Body of pancreas (tissue), 4 donors: ENCODE data around the gene PFN3.

Source experiments
- POLR2A ChIP-seq, 3 donors: fragments of 450-650 bp; IDR thresholded peaks; one replicate each; pipeline ENCODE4 v1.6.1; 2016; ENCODE audit warnings: antibody characterized with exemption in 3 of 3, mild to moderate bottlenecking in 2 of 3
- TF ChIP-seq, protein P1 (sequence below), 7 experiments: fragments of 450-650 bp in 4 of 7; fragments of 200-600 bp in 3 of 7; sonication (generic) in 3 of 7; IDR thresholded peaks; one replicate each; pipeline ENCODE4 v1.5.1; 2016 to 2019; ENCODE audit warnings: antibody characterized with exemption in 7 of 7

DNA sequence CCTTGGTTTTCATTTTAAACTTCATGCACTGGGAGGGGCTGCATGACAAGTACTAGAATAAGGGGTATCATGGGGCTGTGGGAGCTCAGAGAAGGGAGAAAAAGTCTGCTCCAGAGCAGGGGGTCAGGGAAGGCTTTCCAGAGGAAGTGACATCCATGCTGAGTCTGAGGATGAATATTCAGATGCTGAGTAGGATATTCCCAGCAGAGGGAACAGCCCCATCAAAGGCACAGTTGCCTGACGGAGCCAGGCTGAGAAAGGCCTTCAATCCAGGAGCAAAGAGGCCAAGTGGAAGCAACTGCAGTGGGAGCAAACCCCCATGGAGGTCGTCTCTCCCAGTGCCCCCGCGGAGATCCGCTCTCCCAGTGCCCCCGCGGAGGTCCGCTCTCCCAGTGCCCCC lies 4.4 kb downstream of the PFN3 start:
- TF ChIP-seq, protein P1, sequence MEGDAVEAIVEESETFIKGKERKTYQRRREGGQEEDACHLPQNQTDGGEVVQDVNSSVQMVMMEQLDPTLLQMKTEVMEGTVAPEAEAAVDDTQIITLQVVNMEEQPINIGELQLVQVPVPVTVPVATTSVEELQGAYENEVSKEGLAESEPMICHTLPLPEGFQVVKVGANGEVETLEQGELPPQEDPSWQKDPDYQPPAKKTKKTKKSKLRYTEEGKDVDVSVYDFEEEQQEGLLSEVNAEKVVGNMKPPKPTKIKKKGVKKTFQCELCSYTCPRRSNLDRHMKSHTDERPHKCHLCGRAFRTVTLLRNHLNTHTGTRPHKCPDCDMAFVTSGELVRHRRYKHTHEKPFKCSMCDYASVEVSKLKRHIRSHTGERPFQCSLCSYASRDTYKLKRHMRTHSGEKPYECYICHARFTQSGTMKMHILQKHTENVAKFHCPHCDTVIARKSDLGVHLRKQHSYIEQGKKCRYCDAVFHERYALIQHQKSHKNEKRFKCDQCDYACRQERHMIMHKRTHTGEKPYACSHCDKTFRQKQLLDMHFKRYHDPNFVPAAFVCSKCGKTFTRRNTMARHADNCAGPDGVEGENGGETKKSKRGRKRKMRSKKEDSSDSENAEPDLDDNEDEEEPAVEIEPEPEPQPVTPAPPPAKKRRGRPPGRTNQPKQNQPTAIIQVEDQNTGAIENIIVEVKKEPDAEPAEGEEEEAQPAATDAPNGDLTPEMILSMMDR (IDR thresholded peaks at IDR 0.05), result no peak
- TF ChIP-seq POLR2A (IDR thresholded peaks at IDR 0.05), result no peak
